HepG2 (cell line): ENCODE data around the gene HUNK.
"Not testable (repeated sequence)": the region's sequence is repeated elsewhere in the genome, so short reads cannot be mapped to it uniquely, and the experiment has no call there.

Source experiments
- CTCF ChIP-seq: sonication (generic); formaldehyde crosslinking; IDR thresholded peaks from 2 replicates; pipeline ENCODE4 v1.5.0; 2020; ENCODE audit warnings: mild to moderate bottlenecking, missing genetic modification reagents, moderate library complexity
- E2F5 ChIP-seq: sonication (generic); formaldehyde crosslinking; conservative IDR thresholded peaks from 2 replicates; pipeline ENCODE4 v1.4.0; 2020; ENCODE audit warnings: missing genetic modification reagents
- REST ChIP-seq, 2 experiments: IDR thresholded peaks; 2 replicates each; pipeline ENCODE4 v1.6.1; 2011 to 2012; ENCODE audit warnings: low read length in 2 of 2, borderline replicate concordance in 1 of 2, low read depth in 1 of 2, mild to moderate bottlenecking in 1 of 2, moderate library complexity in 1 of 2
- SMAD3 ChIP-seq: sonication (generic); formaldehyde crosslinking; IDR thresholded peaks from 2 replicates; pipeline ENCODE4 v1.4.0; 2020; ENCODE audit warnings: missing genetic modification reagents
- ZFY ChIP-seq: sonication (generic); formaldehyde crosslinking; IDR thresholded peaks from 2 replicates; pipeline ENCODE4 v1.4.0; 2020; ENCODE audit warnings: missing genetic modification reagents
- ZNF274 ChIP-seq: sonication (generic); formaldehyde crosslinking; IDR thresholded peaks from 2 replicates; pipeline ENCODE4 v1.5.1; 2020; ENCODE audit warnings: mild to moderate bottlenecking, missing genetic modification reagents
- ZNF432 ChIP-seq: sonication (generic); formaldehyde crosslinking; IDR thresholded peaks from 2 replicates; pipeline ENCODE4 v1.5.0; 2020; ENCODE audit warnings: missing genetic modification reagents, mild to moderate bottlenecking, borderline replicate concordance

- TF ChIP-seq SMAD3 (CRISPR knock-in tag); CTCF; ZNF274; ZNF432 (CRISPR knock-in tag); REST (IDR thresholded peaks at IDR 0.05; ENCODE audit: borderline replicate concordance in 1 of 2, low read depth in 1 of 2, low read length in 2 of 2); ZFY; E2F5 (CRISPR knock-in tag): not testable (repeated sequence)
These were observed 165.9 kb downstream of the HUNK start for GRCh38 chr21:32038751-32039150.
